Adrenal gland (tissue), 12 donors: ENCODE results near the gene HS3ST4. TPM values are rescaled to one million over a fixed set of nuclear protein-coding genes. Genes with fewer than 3 reads are reported as not detected.

ENCODE experiments used
- DNase-seq, 7 donors: peaks; one replicate each; pipeline ENCODE4 v3.0.0-alpha.2; 2019 to 2020
- H3K27ac ChIP-seq, 5 donors: fragments of 200-600 bp; sonication (generic) in 4 of 5; 1 replicate in 3 of 5; 2 replicates in 2 of 5; pipeline versions ENCODE4 v1.5.1 to v1.8.0; 2016 to 2020; ENCODE audit warnings: mild to moderate bottlenecking in 1 of 5
- H3K27me3 ChIP-seq: fragments of 200-600 bp; 2 replicates; pipeline ENCODE4 v1.8.0; 2021
- H3K36me3 ChIP-seq, 2 donors: fragments of 200-600 bp; replicated peaks in 1 of 2; 1 replicate in 1 of 2; 2 replicates in 1 of 2; pipeline versions ENCODE4 v1.5.1 to v1.8.0; 2018 to 2022
- H3K4me1 ChIP-seq, 2 donors: fragments of 200-600 bp; replicated peaks in 1 of 2; 1 replicate in 1 of 2; 2 replicates in 1 of 2; pipeline versions ENCODE4 v1.5.1 to v1.8.0; 2018 to 2021
- H3K4me3 ChIP-seq, 4 donors: fragments of 200-600 bp; sonication (generic) in 3 of 4; one replicate each; pipeline ENCODE4 v1.5.1; 2016 to 2018
- H3K9me3 ChIP-seq, 3 donors: fragments of 200-600 bp; sonication (generic) in 1 of 3; replicated peaks in 1 of 3; 1 replicate in 2 of 3; 2 replicates in 1 of 3; pipeline versions ENCODE4 v1.5.1 to v1.8.0; 2016 to 2021
- CTCF ChIP-seq, 6 experiments: fragments of 450-650 bp in 4 of 6; fragments of 200-600 bp in 2 of 6; sonication (generic) in 1 of 6; IDR thresholded peaks; 1 replicate in 5 of 6; 2 replicates in 1 of 6; pipeline versions ENCODE4 v1.5.1 to v1.8.0; 2016 to 2021; ENCODE audit warnings: antibody characterized with exemption in 6 of 6, mild to moderate bottlenecking in 2 of 6, moderate library complexity in 1 of 6
- POLR2A ChIP-seq, 2 donors: fragments of 450-650 bp; IDR thresholded peaks; one replicate each; pipeline ENCODE4 v1.6.1; 2017; ENCODE audit warnings: antibody characterized with exemption in 2 of 2, mild to moderate bottlenecking in 2 of 2, moderate library complexity in 1 of 2
- WGBS, 4 donors: extraction: QIAGEN DNeasy Blood & Tissue Kit in 2 of 4; methylation state at CpG; one replicate each; pipeline versions ENCODE4 v1.1.5 to v1.1.7; 2013 to 2017; 5-methylcytosine and 5-hydroxymethylcytosine counted together
- intact Hi-C, 2 donors: fragments of 100-400 bp; cut with DNase I; formaldehyde crosslinking; loops; one replicate each; pipeline versions ENCODE4 v1.14.1 to v1.15.0; 2022 to 2023
- polyA plus RNA-seq, 3 donors: library from polyadenylated mRNA; stranded (reverse); fragments of 200-250 nt in 2 of 3; fragments of 350-450 nt in 1 of 3; fragmentation: Illumina TruSeq in 1 of 3; extraction: RNeasy Lipid Tissue Mini Kit (QIAGEN cat#74804) in 1 of 3; gene quantifications; one replicate each; pipeline ENCODE4 v1.2.3, GENCODE V29; 2013 to 2014
- total RNA-seq, 9 donors: library from RNA; depleted of rRNA in 4 of 9; stranded (reverse); fragments of >200 nt in 4 of 9; fragments of 120-200 nt in 1 of 9; fragmentation: NEBNext Ultra II Directional in 1 of 9; extraction: Animal tissue kit (Norgen Biotek cat#: 25700) in 1 of 9; gene quantifications; one replicate each; pipeline versions ENCODE4 v1.1.0 to v1.2.4, GENCODE V29; 2013 to 2023
- donor health status: healthy with polysubstance abuse.
- donor health status: Bipolar disorder and iron deficiency.
- donor health status: DM: yes; HTN: yes; CAD: no.
- donor health status: DM: no; HTN: no; CAD: no.
- donor health status: DM: no; HTN: no; CAD: no.
- donor health status: DM: yes; HTN: yes; CAD: no.

Gene HS3ST4
- total and polyA plus RNA-seq, 12 donors = 0.06 to 0.18 (median 0.08) TPM; not detected in 9

DNA sequence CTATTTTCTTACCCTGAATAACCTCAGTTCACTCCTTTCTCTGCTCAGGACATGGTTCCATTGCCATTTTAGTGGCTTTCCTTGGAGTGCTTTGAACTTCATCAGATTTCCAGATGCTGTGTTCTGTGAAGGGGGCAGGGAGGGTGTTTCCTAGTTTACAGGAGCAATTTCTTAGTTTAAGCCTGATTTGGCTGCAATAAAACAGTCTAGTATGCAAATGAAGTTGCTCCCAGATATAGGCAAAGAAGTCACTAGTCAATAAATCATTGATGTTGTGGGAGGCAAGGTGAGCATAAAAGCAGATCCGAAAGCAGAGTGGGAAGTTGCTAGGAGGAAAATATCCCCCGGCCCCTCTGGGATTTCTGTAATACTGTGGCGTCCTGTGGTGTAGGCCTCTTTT, 202.3 kb downstream of the HS3ST4 start:
- intact Hi-C loops = no loop called here
- Histone ChIP-seq H3K36me3 (no peaks in the 10 kb centered on the region), H3K9me3 (no peaks in the 10 kb centered on the region), H3K27ac (no peak overlapping the region), H3K4me1 (no peaks in the 10 kb centered on the region), H3K27me3 (no peaks in the 10 kb centered on the region), H3K4me3 (no peak overlapping the region)
- TF ChIP-seq POLR2A (IDR thresholded peaks at IDR 0.05) = no peak
- TF ChIP-seq CTCF (IDR thresholded peaks at IDR 0.05) = no peak
- 47 to 67% (median 61%) methylated on average over 3 of the region's 3 CpGs for WGBS, 4 donors
- no peak for DNase-seq

DNA sequence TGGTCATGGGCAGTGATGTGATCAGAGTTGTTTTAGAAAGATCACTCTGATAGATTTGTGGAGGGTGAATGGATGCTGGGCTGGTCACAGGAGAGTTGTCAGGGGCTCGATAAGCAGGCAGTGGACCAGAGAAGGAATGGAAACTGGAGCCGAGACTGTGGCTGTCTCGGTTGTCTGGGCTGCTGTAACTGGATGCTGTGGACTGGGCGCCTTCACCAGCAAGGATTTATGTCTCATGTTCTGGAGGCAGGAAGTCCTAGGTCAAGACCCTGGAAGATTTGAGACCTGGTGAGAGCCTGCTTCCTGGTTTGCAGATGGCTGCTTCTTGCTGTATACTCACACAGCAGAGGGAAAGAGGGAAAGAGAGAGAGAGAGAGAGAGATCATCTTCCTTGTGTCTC, 203.6 kb downstream of the HS3ST4 start:
- Histone ChIP-seq H3K27ac (no peak overlapping the region), H3K36me3 (no peaks in the 10 kb centered on the region), H3K9me3 (no peaks in the 10 kb centered on the region), H3K27me3 (no peaks in the 10 kb centered on the region), H3K4me3 (no peak overlapping the region), H3K4me1 (no peaks in the 10 kb centered on the region)
- intact Hi-C loops = no loop called here
- TF ChIP-seq POLR2A (IDR thresholded peaks at IDR 0.05) = no peak
- TF ChIP-seq CTCF (IDR thresholded peaks at IDR 0.05) = no peak
- WGBS, 4 donors = 5 to 18% (median 12%) methylated on average over 3 to 4 of the region's 4 CpGs
- peak in 2 of 7 donors; percentile 1 to 15 for DNase-seq

DNA sequence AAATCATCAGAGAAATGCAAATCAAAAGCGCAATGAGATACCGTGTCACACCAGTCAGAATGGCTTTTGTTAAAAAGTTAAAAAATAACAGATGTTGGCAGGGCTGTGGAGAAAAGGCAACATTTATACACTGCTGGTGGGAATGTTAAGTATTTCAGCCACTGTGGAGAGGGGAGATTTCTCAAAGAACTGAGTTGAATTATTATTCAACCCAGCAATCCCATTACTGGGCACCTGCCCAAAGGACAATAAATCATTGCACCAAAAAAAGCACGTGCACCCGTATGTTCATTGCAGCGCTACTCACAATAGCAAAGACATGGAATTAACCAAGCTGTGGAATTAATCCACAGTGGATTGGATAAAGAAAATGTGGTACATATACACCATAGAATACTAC, 204.7 kb downstream of the HS3ST4 start:
- WGBS, 4 donors = 29 to 40% (median 39%) methylated on average over 5 of the region's 5 CpGs
- no peak for TF ChIP-seq CTCF (IDR thresholded peaks at IDR 0.05)
- TF ChIP-seq POLR2A (IDR thresholded peaks at IDR 0.05) = no peak
- Histone ChIP-seq H3K36me3 (no peaks in the 10 kb centered on the region), H3K27ac (no peak overlapping the region), H3K9me3 (no peaks in the 10 kb centered on the region), H3K4me1 (no peaks in the 10 kb centered on the region), H3K27me3 (no peaks in the 10 kb centered on the region), H3K4me3 (no peak overlapping the region)
- intact Hi-C loops = no loop called here
- no peak for DNase-seq

DNA sequence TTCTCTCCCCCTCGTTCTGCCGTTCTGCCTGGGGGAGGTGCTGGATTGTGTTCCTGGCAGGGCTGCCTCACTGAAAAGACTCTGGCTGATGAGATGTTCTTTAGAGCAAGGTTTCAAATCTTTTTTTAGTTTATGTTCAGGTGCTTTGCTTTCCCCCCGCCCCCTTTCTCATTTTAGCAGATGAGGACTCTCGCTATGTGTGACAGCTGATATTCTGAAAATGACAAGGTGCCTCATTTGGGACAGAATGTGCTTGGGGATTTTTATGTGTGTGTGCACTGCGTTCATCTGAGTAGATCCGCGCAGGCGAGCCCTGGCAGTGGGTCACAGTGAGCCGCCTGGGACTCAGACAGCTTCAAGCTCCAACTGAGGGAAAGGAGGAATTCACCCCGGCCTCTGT, 205.9 kb downstream of the HS3ST4 start:
- no peak overlapping the region for H3K4me3 ChIP-seq
- H3K27ac ChIP-seq = no peak overlapping the region
- no peak for DNase-seq
- intact Hi-C loops = no loop called here
- H3K9me3 ChIP-seq = no peaks in the 10 kb centered on the region
- WGBS, 4 donors = 41 to 54% (median 45%) methylated on average over 10 of the region's 10 CpGs
- TF ChIP-seq CTCF (IDR thresholded peaks at IDR 0.05) = no peak
- H3K27me3 ChIP-seq = no peaks in the 10 kb centered on the region
- H3K36me3 ChIP-seq = no peaks in the 10 kb centered on the region
- H3K4me1 ChIP-seq = no peaks in the 10 kb centered on the region
